HG02884 (cell line): ENCODE data around the gene PRR15.

Experiments
- ATAC-seq: cut with Tn5 transposase; IDR thresholded peaks from one replicate; pipeline ENCODE4 v1.9.1; 2021; ENCODE audit warnings: mild to moderate bottlenecking, moderate library complexity; ENCODE audit not compliant: unreplicated experiment

Gene PRR15

DNA sequence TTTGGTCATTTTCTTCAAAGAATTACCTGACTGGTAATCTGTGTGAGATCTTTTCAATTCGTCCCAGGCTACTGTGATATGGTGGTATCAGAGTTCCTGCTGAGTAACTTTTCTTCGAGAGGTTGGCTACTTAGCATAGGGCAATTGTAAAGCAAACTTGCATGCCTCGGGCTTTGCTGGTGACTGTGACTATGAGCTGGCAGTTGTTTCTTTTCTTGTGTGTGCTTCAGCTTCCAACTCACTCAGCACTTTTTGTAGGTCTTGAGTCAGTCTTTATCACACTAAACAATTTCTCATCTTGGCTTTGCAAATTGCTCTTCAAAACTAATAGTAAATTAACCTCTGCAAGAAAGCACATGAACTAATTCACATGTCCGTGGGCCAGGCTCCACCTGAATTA, 44.3 kb downstream of the PRR15 start:
- no peak for ATAC-seq

DNA sequence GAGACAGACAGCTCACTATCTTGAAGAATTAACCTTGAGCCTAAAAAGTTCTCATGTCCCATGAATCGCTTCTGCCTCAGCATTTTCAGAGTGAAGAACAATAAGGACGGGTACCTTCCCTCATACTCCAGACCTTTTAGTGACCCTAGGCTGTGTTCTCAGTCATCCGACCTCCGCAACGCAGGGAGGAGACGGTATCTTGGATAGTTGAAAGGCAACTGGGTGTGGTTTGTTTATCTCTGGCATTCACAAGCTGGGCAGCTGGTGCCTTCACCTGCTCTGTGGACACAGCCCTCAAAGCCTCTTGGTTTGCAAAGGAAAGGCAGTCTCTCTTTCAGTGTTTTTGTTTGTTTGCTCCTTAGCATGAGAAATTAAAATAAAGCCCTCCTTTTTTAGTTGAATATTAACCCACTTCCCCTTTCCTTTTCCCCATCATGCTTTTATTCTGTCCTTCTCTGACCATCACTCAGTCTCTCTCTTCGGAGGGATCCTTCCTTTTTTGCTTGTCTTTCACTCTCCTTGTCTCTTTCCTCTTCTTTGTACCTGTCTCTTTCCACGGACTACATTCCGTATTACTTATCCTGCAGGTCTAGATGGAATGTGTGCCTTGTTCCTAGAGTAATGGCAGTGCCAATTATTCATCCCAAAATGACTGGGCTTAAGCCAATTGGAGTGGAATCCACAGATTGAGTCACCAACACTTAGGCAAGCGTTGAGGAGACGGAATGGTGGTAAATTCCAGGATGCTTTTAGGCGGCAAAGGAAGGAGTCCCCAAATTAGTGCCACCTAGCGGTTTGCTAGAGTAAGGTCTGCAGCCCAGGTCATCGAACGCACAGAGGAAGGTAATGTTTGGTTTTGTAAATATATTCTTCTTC, 45.8 kb downstream of the PRR15 start:
- ATAC-seq: no peak

DNA sequence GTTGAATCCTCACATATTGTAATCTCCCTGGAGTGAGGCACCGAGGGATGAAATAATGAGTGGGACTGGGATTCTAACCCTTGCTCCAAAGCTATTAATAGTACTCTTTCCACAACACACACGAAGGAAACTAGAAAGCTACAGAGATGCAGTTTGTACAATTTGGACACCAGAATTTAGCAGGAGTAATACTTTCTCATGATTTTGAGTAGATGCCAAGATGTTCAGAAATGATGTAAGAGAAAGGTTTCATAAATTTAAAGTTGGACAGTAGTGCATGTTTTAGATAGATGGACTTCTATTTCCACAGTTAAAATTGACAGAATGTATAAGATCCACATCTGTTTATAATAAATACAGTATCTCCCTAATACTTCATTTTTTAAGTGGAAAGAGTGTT, 46.5 kb downstream of the PRR15 start:
- no peak for ATAC-seq

DNA sequence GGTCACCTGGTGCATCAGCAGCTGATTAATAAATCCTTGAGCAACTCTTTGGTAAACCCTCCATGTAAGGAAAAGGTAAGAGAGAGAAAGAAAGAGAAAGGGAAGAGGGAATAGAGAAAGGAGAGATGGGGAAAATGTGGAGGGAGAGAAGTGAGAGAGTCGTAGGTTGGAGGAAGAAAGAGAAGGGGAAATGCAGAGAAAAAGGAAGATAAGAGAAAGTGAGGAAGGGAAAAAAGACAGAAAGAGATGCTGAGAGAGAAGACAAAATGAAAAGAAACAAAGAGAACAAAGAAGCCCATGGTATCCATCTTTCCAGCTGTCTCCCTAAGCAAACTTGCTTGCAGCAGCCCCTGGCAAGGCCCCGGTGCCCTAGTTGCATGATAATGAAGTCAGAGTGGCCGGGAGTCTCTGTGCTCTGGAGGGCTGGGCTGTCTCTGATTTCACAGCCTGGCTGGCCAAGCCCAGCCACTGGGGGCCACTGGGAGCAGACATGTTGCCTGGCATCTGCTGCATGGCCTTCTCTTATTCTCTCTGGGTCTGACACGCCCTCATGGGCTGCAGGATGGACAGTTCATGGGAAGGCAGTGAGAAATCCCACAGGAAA, 48.4 kb downstream of the PRR15 start:
- ATAC-seq: no peak

DNA sequence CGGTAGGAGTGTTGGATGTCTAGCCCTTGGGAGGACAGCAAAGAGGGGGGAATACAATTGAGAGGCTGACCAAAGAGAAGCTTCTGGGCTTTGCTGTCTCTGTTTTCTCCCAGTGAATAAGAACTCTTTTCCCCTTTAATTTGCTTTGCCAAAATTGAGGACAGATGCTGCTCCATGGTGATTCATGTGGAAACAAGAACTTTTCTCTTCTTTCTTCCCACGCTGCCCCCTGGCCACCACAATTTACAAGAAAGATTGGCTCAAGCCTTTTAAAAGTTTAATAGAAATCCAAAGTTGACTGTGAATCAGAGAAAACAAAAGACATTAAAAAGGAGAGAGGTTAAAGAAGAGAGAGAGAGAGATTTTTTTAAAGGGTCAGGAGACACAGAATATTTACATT, 49.0 kb downstream of the PRR15 start:
- ATAC-seq: no peak

DNA sequence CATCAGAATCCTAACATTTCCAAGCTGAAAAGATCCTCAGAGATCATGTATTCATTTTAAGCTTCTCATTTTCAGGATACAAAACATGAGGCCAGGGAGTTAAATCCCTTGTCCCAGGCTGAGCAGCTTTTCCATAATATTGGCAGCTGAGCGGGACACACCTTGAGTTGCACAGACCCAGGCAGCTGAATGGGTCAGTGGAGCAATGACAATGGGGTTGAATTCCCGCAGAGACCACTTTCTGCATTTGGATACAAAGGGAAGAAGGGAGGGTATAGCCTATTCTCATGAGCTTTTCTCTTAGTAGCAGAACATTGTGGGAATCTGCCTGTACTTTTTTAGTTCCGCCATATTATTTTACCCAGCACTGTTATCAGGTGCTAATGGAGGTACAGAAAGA, 49.5 kb downstream of the PRR15 start:
- no peak for ATAC-seq

DNA sequence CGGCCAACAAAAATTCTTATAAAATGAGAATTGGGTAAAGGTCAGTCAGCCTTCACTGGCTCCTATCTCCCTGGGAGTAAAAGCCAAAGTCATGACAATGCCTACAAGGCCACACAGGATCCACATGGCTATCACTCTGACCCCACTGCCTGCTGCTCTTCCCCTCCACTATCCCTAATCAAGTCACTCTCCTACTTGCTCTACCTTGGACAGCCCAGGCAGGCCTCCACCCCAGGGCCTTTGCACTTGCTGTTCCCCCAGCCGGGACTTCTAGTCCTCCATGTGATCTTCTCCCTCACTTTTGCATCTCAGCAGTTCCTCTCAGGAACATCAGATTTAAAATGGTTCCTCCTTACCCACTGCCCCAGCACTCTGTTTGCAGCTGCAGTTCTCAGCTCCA, 50.6 kb downstream of the PRR15 start:
- no peak for ATAC-seq
